ENCODE data around the gene CCBE1.
A peak's percentile ranks its signal among the peaks of the same experiment; 100 is the strongest.
"Not testable (repeated sequence)": the region's sequence is repeated elsewhere in the genome, so short reads cannot be mapped to it uniquely, and the experiment has no call there.

Gene CCBE1

GRCh38 chr18:59681521-59682004, 15.7 kb downstream of the CCBE1 start:
- no peak for DNase-seq (ENCODE audit: low read depth)

GRCh38 chr18:59681051-59681450, 16.2 kb downstream of the CCBE1 start:
- DNase-seq (ENCODE audit: low read depth): no peak

DNA sequence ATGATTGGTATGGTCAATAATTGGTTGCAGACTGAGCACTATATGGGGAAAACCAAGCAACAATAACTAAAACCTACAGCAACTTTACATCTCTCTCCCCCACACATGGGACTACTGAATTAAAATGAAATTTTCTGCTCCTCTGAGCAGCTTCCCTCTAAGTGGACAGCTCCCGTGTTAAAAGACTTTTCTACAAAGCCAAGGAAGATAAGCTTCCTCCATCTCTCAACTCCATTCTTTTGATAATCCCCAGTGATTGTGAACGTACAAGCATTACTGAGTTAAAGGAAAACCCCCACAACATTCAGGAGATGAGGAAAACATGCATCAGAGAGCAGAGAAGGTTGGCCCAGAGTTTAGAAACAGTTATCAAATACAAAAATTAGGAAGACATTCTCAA, 21.9 kb downstream of the CCBE1 start:
- no peak for DNase-seq (ENCODE audit: low read depth)

DNA sequence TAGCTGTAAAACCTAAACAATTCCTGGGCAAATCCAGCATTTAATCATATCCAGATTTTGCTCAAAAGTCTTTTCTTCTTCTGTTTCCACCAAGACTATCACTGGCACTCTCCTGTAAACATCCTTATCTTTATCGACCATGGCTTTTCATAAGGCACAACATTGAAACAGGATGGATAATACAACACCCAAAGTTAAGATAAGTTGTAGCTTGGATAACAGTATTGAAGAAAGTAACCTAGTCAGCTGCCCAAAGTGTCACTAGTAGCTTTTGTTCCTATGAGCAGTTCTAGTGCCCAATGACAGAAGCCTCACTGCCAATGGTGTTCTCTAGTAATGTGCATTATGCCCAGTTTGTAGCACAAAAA, 22.3 kb downstream of the CCBE1 start:
- DNase-seq (ENCODE audit: low read depth): no peak

DNA sequence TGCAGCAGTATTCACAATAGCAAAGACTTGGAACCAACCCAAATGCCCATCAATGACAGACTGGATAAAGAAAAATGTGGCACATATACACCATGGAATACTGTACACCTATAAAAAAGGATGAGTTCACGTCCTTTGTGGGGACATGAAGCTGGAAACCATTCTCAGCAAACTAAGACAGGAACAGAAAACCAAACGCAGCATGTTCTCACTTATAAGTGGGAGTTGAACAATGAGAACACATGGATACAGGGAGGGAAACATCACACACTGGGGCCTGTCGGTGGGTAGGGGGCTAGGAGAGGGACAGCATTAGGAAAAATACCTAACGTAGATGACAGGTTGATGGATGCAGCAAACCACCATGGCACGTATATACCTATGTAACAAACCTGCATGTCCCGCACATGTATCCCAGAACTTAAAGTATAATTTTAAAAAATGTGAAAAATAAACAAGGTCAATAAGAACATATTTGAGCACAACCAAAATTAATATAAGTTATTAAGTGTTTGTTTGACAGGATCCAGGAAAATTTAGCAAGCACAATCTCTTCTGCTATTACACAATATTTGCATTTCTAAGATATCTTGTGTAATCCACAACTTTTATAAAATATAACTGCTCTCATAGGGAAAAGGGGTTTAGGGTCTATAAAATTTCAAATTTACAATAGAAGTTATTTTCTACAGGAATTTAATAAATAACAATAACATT, 22.9 kb downstream of the CCBE1 start:
- no peak for DNase-seq (ENCODE audit: low read depth)

GRCh38 chr18:59672235-59672711, 24.9 kb downstream of the CCBE1 start:
- DNase-seq (ENCODE audit: low read depth): no peak

GRCh38 chr18:59671551-59671950, 25.7 kb downstream of the CCBE1 start:
- no peak for DNase-seq (ENCODE audit: low read depth)

GRCh38 chr18:59669872-59670657, 27.2 kb downstream of the CCBE1 start:
- DNase-seq (ENCODE audit: low read depth): peak; percentile 77

DNA sequence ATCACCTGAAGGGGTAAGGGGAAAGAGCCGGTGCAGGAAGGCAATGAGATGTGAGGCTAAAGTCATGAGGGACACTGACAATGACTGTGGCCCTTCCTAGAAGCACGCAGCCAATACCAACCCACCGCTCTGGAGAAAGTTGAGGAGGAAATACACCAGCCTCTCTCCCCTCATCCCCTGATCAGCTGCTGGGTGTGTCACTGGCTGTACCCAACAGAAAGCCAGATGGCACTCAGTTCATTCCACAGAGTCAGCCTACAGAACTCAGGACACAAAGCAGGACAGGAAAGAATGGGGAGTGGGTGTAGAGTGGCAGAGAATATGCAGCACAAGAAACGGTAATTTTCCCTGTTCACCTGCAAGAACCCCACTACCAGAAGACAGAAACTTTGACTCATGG, 29.7 kb downstream of the CCBE1 start:
- no peak for DNase-seq (ENCODE audit: low read depth)

DNA sequence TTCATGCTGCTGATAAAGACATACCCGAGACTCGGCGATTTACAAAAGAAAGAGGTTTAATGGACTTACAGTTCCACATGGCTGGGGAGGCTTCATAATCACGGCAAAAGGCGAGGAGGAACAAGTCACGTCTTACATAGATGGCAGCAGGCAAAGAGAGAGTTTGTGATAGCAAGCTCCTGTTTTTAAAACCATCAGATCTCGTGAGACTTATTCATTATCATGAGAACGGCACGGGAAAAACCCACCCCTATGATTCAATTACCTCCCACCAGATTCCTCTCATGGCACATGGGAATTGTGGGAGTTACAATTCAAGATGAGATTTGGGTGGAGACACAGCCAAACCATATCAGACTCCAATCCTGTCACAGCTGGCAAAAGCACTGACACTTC, 31.2 kb downstream of the CCBE1 start:
- DNase-seq (ENCODE audit: low read depth): not testable (repeated sequence)

- DNase-seq (ENCODE audit: low read depth): no peak
Measured at GRCh38 chr18:59665057-59666006, 31.9 kb downstream of the CCBE1 start.

DNA sequence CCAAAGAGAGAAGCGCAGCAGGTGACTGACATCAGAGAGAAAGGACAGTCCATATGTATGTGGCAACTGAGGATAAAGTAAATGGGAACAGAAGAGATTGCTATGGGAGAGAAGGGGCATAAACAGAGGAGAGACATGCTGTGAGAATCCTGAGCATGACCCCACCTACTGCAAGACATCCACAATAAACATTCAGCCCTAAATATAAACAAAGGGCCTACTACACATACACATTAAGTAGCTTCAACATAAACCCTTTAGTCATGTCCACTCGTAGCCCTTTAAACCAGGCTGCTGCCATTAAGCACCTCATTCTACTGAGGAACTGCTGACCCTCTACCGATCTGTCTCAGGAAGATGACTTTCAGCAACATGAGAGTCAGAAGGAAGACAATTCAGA, 32.9 kb downstream of the CCBE1 start:
- DNase-seq (ENCODE audit: low read depth): no peak

- DNase-seq (ENCODE audit: low read depth): no peak
Measured at GRCh38 chr18:59663096-59663495, 34.1 kb downstream of the CCBE1 start.

DNA sequence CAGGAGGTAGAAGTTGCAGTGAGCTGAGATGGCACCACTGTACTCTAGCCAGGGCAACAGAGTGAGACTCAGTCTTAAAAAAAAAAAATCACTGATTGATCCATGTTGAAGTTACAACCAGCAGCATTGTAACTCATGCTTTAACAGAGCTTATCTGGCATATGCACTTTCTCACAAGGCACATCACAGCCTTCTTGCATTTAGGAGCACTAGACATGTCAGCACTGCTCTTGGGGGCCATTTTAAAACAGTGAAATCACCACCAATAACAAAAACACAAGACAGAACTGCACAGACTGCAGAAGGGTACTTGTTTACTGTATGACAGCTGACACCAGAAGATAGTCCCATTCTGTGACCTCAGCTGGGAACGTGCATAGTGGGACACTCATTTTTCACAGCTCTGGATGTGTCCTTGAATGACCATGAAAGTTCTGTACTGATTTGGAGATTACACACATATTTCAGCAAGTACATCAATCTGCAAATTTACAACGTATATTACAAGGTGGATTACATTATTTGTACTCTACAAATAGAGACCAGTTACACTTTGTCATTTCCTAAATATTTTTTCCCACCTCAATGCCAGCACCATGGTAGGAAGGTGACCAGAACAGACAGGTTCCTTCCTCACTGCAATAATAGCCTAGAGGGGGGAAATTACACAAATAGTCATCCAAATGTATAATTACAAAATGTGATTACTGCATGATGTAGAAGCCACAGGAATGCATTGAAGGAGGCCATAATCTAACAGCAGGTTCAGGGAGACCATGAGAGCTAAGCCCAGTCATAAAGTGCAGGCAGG, 35.1 kb downstream of the CCBE1 start:
- DNase-seq (ENCODE audit: low read depth): no peak

GRCh38 chr18:59660786-59661743, 36.2 kb downstream of the CCBE1 start:
- peak; percentile 42 for DNase-seq (ENCODE audit: low read depth)

- DNase-seq (ENCODE audit: low read depth): no peak
Measured at GRCh38 chr18:59660366-59660765, 36.9 kb downstream of the CCBE1 start.

GRCh38 chr18:59659508-59660170, 37.6 kb downstream of the CCBE1 start:
- no peak for DNase-seq (ENCODE audit: low read depth)

GRCh38 chr18:59658941-59659340, 38.3 kb downstream of the CCBE1 start:
- DNase-seq (ENCODE audit: low read depth): no peak

DNA sequence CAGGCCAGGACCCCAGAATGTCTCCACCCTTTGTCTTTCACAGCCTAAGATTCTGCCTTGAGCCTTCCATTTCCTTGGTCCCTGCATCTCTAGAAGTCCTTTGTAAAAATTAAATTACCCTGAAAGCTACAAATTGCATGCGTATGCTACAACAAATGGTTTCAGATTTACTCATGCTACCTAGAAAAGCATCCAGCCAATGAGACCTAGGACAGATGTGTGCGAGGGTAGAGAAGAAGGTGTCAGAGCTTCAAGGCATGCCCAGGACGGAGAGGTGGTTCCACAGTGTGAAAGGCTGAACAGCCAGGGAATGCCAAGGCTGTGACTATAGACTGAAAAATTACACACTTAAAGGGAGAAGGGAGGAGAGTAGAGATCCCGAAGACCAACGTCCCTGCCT, 40.2 kb downstream of the CCBE1 start:
- DNase-seq (ENCODE audit: low read depth): no peak
